Pancreas (tissue), 10 donors: ENCODE data around the gene ARID3C. TPM values are rescaled to one million over a fixed set of nuclear protein-coding genes. Genes with fewer than 3 reads are reported as not detected.

Source experiments
- ATAC-seq, 4 donors: fragments of 200-7000 bp; cut with Tn5 transposase; one replicate each; pipeline versions ENCODE4 v1.8.0 to v1.9.1; 2020; ENCODE audit warnings: mild to moderate bottlenecking in 4 of 4, moderate library complexity in 4 of 4
- DNase-seq, 6 donors: peaks; one replicate each; pipeline ENCODE4 v3.0.0-alpha.2; 2020
- FAIRE-seq: peaks from 2 replicates; lab custom pipeline; 2012; peaks lifted over from hg19 to GRCh38; lab: Jason Lieb, UNC
- H3K27ac ChIP-seq, 4 donors: fragments of 200-600 bp; sonication (generic); 1 replicate in 3 of 4; 2 replicates in 1 of 4; pipeline versions ENCODE4 v1.5.0 to v1.8.0; 2020
- H3K27me3 ChIP-seq, 4 donors: fragments of 200-600 bp; one replicate each; pipeline ENCODE4 v1.8.0; 2021
- H3K36me3 ChIP-seq, 3 donors: fragments of 200-600 bp; sonication (generic) in 1 of 3; one replicate each; pipeline versions ENCODE4 v1.5.0 to v1.8.0; 2020 to 2021
- H3K4me1 ChIP-seq, 3 donors: fragments of 200-600 bp; one replicate each; pipeline ENCODE4 v1.8.0; 2021
- H3K4me3 ChIP-seq, 4 donors: fragments of 200-600 bp; sonication (generic) in 2 of 4; one replicate each; pipeline versions ENCODE4 v1.5.0 to v1.8.0; 2020 to 2021
- H3K9me3 ChIP-seq, 4 donors: fragments of 200-600 bp; one replicate each; pipeline ENCODE4 v1.8.0; 2021
- WGBS, 2 donors: extraction: QIAGEN DNeasy Blood & Tissue Kit; methylation state at CpG; one replicate each; pipeline ENCODE4 v1.1.7; 2013; 5-methylcytosine and 5-hydroxymethylcytosine counted together
- intact Hi-C, 3 donors: fragments of 100-400 bp; cut with DNase I; formaldehyde crosslinking; loops; one replicate each; pipeline versions ENCODE4 v1.11.1 to v1.14.2; 2022
- polyA plus RNA-seq, 2 donors: library from polyadenylated mRNA; stranded (reverse); fragments of 200-250 nt; gene quantifications; one replicate each; pipeline ENCODE4 v1.2.3, GENCODE V29; 2013
- total RNA-seq, 6 donors: library from RNA; stranded (reverse); fragmentation: NEBNext Ultra II Directional in 4 of 6; extraction: Animal tissue kit (Norgen Biotek cat#: 25700) in 4 of 6; gene quantifications; one replicate each; pipeline versions ENCODE4 v1.2.1 to v1.2.4, GENCODE V29; 2021 to 2023
- TF ChIP-seq, protein P1 (sequence below), 4 donors: fragments of 200-600 bp; sonication (generic) in 3 of 4; IDR thresholded peaks; one replicate each; pipeline versions ENCODE4 v1.5.0 to v1.8.0; 2021; ENCODE audit warnings: antibody characterized with exemption in 4 of 4
- donor health status: healthy with polysubstance abuse.
- donor health status: DM: no; HTN: no; CAD: no; lungs with moderate emphysema.
- donor health status: DM: no; HTN: no; CAD: no.
- donor health status: control.
- donor health status: control.
- donor health status: Bipolar disorder and iron deficiency.
- donor health status: DM: yes; HTN: yes; CAD: no.
- donor health status: DM: no; HTN: no; CAD: no.
- donor health status: DM: no; HTN: no; CAD: no.
- donor health status: DM: yes; HTN: yes; CAD: no.

The ARID3C gene
- total and polyA plus RNA-seq, 8 donors = not detected

DNA sequence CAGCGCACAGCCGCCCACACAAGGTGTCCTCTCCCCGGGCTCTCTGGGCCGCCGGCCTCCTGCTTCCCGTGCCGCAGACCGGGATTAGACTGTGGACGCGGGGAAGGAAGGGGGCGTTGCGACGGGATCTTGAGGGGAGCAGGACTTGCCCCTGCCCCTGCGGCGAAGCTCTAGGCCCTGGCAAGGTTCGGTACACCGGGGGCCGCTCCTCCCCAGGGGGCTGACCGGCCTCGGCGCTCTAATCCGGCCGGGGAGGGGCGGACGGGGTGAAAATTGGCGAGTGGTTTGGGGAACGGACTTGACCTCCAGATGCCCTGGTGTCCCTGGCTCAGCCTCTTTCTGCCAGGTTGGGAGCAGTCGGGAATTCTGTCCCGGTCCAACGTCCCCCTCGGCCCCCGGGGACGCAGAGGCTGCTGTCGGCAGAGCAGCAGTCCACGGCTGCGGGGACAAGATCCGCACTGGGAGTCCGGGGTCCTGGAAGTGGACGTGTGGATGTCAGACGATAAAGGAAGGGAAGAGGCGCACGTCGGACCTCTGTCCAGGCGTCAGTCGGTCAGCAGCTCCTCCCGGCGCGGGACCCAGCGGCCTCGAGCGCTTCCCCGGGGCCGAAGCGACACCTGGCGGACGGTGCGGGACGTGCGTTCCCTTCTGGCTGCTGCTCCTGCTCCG, 37.5 kb downstream of the ARID3C start:
- Histone ChIP-seq H3K27me3 (peaks cover 0 to 18% (median 4%) of the 10 kb centered on the region in 4 donors), H3K4me1 (peaks cover 0 to 3% (median 0%) of the 10 kb centered on the region in 3 donors), H3K4me3 (peak overlapping the region in 3 of 4 donors; percentile 5 to 33 (median 18)), H3K36me3 (no peaks in the 10 kb centered on the region), H3K9me3 (no peaks in the 10 kb centered on the region), H3K27ac (no peak overlapping the region)
- TF ChIP-seq, protein P1, sequence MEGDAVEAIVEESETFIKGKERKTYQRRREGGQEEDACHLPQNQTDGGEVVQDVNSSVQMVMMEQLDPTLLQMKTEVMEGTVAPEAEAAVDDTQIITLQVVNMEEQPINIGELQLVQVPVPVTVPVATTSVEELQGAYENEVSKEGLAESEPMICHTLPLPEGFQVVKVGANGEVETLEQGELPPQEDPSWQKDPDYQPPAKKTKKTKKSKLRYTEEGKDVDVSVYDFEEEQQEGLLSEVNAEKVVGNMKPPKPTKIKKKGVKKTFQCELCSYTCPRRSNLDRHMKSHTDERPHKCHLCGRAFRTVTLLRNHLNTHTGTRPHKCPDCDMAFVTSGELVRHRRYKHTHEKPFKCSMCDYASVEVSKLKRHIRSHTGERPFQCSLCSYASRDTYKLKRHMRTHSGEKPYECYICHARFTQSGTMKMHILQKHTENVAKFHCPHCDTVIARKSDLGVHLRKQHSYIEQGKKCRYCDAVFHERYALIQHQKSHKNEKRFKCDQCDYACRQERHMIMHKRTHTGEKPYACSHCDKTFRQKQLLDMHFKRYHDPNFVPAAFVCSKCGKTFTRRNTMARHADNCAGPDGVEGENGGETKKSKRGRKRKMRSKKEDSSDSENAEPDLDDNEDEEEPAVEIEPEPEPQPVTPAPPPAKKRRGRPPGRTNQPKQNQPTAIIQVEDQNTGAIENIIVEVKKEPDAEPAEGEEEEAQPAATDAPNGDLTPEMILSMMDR (IDR thresholded peaks at IDR 0.05) = peak; percentile 78 to 92 (median 88)
- intact Hi-C loops = loop anchor here in 2 of 3 donors (5.0 to 10.0 kb wide), 4 partner anchors 39 to 187 kb away; no protein-coding TSS in a partner anchor
- peak; percentile 90 to 97 (median 94) for ATAC-seq
- no peak for FAIRE-seq
- peak; percentile 70 to 98 (median 86) for DNase-seq
- WGBS, 2 donors = 4 to 7% methylated on average over 53 to 60 of the region's 60 CpGs

DNA sequence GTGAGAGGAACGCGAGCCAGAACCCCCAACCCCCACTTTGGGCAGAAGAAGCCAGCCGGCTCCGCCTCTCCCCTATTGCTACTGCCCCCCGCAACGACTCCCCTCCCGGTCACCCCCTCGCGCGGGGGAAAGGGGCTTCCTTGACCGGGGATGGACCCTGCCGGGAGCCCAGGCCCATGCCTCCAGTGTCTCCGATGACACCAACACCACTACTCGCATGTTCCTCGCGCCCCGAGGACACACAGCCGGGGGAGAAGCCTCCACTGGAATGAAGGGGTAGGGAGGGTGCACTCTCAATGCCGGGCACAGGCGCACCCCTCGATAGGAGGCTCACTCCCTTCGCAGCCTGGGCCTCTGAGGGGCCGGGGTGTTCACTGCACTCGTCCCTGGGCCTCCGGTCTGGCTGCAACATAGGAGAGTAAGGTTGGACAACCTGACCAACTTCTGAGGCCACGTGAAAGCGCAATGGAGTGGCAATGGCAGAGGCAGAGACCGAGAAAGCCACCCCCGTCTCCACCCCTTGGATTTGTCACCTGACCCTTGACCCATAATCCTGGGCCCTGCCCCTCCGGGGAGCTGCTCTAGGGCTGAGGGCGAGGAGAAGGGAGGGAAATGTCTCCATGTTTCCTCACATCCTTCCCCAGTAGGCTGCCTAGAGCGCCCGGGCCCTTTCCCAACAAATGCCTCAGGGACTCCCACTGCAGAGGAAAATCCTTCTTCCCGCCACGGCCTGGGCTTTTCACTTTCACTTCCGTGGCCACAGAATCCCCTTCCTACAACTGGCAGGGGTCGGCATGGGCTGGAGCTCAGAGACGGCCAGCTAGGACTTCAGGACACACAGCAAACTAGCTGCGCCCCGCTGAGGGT, 38.3 kb downstream of the ARID3C start:
- ATAC-seq (peak; percentile 16 to 45 (median 24)), DNase-seq (peak in 1 of 6 donors; percentile 71), FAIRE-seq (no peak)
- Histone ChIP-seq H3K9me3 (no peaks in the 10 kb centered on the region), H3K27ac (no peak overlapping the region), H3K27me3 (peaks cover 0 to 21% (median 4%) of the 10 kb centered on the region in 4 donors), H3K36me3 (no peaks in the 10 kb centered on the region), H3K4me3 (peak overlapping the region in 3 of 4 donors; percentile 5 to 38 (median 18)), H3K4me1 (peaks cover 0 to 3% (median 0%) of the 10 kb centered on the region in 3 donors)
- intact Hi-C loops = loop anchor here in 2 of 3 donors (5.0 to 10.0 kb wide), 4 partner anchors 38 to 186 kb away; no protein-coding TSS in a partner anchor
- TF ChIP-seq, protein P1 (IDR thresholded peaks at IDR 0.05) = no peak
- 24 to 26% methylated on average over 39 to 40 of the region's 40 CpGs for WGBS, 2 donors

- DNase-seq (no peak), FAIRE-seq (no peak), ATAC-seq (peak in 2 of 4 donors; percentile 27 to 28)
- H3K27ac ChIP-seq = no peak within 1 kb of the TSS
- WGBS, 2 donors = 2% methylated on average over 53 to 104 of the region's 104 CpGs
- H3K36me3 ChIP-seq = no peaks in the 10 kb centered on the region
- H3K9me3 ChIP-seq = no peaks in the 10 kb centered on the region
- H3K4me1 ChIP-seq = peaks cover 0 to 3% (median 0%) of the 10 kb centered on the region in 3 donors
- H3K4me3 ChIP-seq = peak within 1 kb of the TSS in 3 of 4 donors; percentile 10 to 38 (median 31)
- intact Hi-C loops = loop anchor here in 2 of 3 donors (5.0 to 10.0 kb wide), 4 partner anchors 38 to 185 kb away; no protein-coding TSS in a partner anchor
- peaks cover 0 to 25% (median 4%) of the 10 kb centered on the region in 4 donors for H3K27me3 ChIP-seq
- TF ChIP-seq, protein P1 (IDR thresholded peaks at IDR 0.05) = no peak
Observed at GRCh38 chr9:34589636-34590380, 39.1 kb downstream of the ARID3C start, which contains the start of gene CNTFR. Gene CNTFR, minus strand, starts transcription at chr9:34589724. Its CDS starts 20,743 bp downstream, at chr9:34568981.
